Type B pancreatic cell (in vitro differentiated cells): ENCODE measurements around the gene IMPACT. TPM values are rescaled to one million over a fixed set of nuclear protein-coding genes. Genes with fewer than 3 reads are reported as not detected.

ENCODE experiments used
- DNase-seq: peaks from one replicate; pipeline ENCODE4 v3.0.0; 2021; ENCODE audit warnings: mixed read lengths; ENCODE audit not compliant: unreplicated experiment; ENCODE audit errors: extremely low spot score
- H3K27ac Mint-ChIP-seq: 2 replicates; pipeline ENCODE4 v1.8.0; 2021; ENCODE audit warnings: mild to moderate bottlenecking, mixed read lengths
- H3K27me3 Mint-ChIP-seq: 2 replicates; pipeline ENCODE4 v1.8.0; 2021; ENCODE audit warnings: mixed read lengths
- H3K36me3 Mint-ChIP-seq: 2 replicates; pipeline ENCODE4 v1.8.0; 2021; ENCODE audit warnings: mixed read lengths
- H3K4me1 Mint-ChIP-seq: one replicate; pipeline ENCODE4 v1.8.0; 2021; ENCODE audit warnings: mixed read lengths; ENCODE audit not compliant: unreplicated experiment
- H3K4me3 Mint-ChIP-seq: 2 replicates; pipeline ENCODE4 v1.8.0; 2021; ENCODE audit warnings: mild to moderate bottlenecking, mixed read lengths
- H3K9me3 Mint-ChIP-seq: 2 replicates; pipeline ENCODE4 v1.8.0; 2021; ENCODE audit warnings: mixed read lengths
- total RNA-seq: library from RNA; stranded (reverse); gene quantifications from 2 replicates; pipeline ENCODE4 v1.2.1, GENCODE V29; 2021; ENCODE audit warnings: low replicate concordance
- TF ChIP-seq, protein P1 (sequence below): fragments of 200-600 bp; sonication (generic); conservative IDR thresholded peaks from 2 replicates; pipeline ENCODE4 v1.5.0; 2021; ENCODE audit warnings: antibody characterized with exemption, mild to moderate bottlenecking

Gene IMPACT
- total RNA-seq, 1 donor from 2014 or later: 34.3 TPM

DNA sequence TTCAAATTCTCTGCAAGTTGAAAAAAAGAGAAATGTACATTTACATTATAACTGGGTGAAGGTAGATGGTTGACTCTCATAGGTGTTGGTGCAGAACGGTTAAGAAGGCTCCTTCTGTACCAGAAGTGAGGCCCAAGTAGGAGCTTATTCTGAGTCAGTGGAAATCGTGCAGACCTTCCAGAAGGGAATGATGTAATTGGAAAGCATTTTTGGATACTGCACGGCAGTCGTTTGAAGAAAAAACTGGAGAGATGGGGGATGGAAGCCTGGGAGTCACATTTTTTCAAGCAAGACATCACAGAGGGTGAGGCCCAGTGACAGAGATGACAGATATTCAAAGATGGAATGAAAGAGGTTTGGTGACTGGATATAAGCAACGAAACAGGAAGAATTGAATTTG is 73.3 kb downstream of the IMPACT start:
- TF ChIP-seq, protein P1, sequence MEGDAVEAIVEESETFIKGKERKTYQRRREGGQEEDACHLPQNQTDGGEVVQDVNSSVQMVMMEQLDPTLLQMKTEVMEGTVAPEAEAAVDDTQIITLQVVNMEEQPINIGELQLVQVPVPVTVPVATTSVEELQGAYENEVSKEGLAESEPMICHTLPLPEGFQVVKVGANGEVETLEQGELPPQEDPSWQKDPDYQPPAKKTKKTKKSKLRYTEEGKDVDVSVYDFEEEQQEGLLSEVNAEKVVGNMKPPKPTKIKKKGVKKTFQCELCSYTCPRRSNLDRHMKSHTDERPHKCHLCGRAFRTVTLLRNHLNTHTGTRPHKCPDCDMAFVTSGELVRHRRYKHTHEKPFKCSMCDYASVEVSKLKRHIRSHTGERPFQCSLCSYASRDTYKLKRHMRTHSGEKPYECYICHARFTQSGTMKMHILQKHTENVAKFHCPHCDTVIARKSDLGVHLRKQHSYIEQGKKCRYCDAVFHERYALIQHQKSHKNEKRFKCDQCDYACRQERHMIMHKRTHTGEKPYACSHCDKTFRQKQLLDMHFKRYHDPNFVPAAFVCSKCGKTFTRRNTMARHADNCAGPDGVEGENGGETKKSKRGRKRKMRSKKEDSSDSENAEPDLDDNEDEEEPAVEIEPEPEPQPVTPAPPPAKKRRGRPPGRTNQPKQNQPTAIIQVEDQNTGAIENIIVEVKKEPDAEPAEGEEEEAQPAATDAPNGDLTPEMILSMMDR: no peak
- DNase-seq: no peak
- Mint-ChIP-seq H3K9me3 (peaks cover 13% of the 10 kb centered on the region), H3K4me1 (peaks cover 20% of the 10 kb centered on the region), H3K27me3 (no peaks in the 10 kb centered on the region), H3K27ac (peak overlapping the region; percentile 61), H3K36me3 (no peaks in the 10 kb centered on the region), H3K4me3 (peak overlapping the region; percentile 41)

DNA sequence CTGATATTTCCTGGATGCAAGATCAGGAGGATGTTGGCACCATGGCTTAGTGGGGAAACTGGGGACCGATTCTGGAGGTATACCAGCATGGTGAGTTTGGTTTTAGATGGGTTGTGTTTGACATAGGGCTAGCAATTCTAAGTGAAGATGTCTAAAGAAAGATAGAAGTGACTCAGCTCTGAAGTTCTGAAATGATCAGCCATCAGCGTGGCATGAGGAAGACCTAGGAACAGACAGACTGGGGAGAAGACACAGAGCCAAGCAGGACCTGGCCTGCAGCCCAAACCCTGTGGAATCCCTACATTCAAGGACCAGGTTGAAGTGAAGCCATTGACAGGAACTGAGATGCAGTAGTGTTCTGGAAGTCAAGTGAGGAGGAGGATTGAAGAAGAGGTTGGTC is 73.7 kb downstream of the IMPACT start:
- H3K4me3 Mint-ChIP-seq: peak overlapping the region; percentile 41
- peaks cover 20% of the 10 kb centered on the region for H3K4me1 Mint-ChIP-seq
- TF ChIP-seq, protein P1: no peak
- no peak for DNase-seq
- peak overlapping the region; percentile 61 for H3K27ac Mint-ChIP-seq
- peaks cover 13% of the 10 kb centered on the region for H3K9me3 Mint-ChIP-seq
- H3K36me3 Mint-ChIP-seq: no peaks in the 10 kb centered on the region
- no peaks in the 10 kb centered on the region for H3K27me3 Mint-ChIP-seq

DNA sequence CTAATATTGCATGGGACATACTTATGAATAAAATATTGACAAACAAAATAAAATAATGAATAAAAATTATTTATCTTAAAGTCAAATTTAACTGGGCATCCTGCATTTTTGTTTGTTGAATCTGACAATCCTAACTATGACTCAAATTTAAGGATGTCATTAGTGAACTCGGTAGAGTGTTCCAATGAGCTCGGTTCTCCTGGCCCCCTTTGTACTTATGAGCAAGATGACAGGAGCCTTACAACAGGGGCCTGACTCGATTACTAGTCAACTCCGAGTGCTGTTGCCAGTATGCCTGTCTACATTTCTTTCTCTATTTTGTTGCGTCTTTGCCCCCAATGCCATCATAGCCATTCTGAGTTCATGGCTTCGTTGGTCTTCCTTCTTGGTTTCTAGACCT is 74.3 kb downstream of the IMPACT start:
- TF ChIP-seq, protein P1: no peak
- Mint-ChIP-seq H3K36me3 (no peaks in the 10 kb centered on the region), H3K27me3 (no peaks in the 10 kb centered on the region), H3K27ac (no peak overlapping the region), H3K9me3 (peaks cover 13% of the 10 kb centered on the region), H3K4me1 (peaks cover 20% of the 10 kb centered on the region), H3K4me3 (no peak overlapping the region)
- DNase-seq: no peak

DNA sequence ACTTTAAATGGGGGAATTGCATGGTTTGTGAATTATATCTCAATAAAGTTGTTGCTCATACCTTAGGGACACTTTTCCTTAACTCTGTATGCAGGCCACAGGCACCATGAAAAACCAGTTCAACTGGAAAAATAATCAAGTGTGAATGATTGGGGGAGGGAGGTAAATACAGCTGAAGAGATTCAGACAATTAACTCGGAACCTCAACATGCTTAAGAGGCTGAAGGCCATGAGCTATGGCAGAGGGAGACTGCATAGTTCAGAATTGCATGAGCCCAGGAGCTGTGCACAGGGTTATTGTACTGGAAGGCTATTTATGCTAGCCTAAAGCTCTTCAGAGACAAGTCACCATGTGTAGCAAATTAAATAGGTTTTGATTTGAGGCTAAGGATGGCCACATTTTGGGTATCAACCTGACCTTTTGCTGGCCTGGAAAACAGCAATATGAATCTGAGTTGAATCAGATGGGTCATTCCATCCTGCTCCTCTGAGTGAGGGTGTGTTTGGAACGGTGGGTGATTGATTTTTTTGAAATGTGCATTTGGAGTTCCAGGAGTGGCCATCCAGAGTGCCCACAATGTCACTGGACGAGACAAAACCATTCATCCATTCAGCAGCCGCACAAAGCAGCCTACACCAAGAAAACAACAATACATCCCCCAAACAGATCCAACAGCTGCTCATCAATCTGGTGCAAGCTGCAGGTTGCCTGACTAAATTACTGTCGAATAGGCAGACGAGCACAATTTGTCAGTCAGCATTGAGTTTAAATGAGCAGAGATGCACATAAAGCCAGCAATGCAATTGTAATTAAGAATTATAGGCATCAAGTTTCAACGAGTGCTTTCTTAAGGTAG is 76.4 kb downstream of the IMPACT start:
- no peak for DNase-seq
- no peak overlapping the region for H3K27ac Mint-ChIP-seq
- H3K4me1 Mint-ChIP-seq: peaks cover 9% of the 10 kb centered on the region

More for the DNA sequence above, 76.4 kb downstream of the IMPACT start:
- Mint-ChIP-seq H3K36me3 (no peaks in the 10 kb centered on the region), H3K27me3 (no peaks in the 10 kb centered on the region), H3K4me3 (no peak overlapping the region), H3K9me3 (peaks cover 13% of the 10 kb centered on the region)
- TF ChIP-seq, protein P1: no peak

Other genes with a start within 250 kb of the IMPACT start
- gene OSBPL1A, start 28.8 kb upstream of the IMPACT start, total RNA-seq: 29.3 and 42.7 TPM in 2 replicates
- gene HRH4, start 34.0 kb downstream of the IMPACT start, total RNA-seq: 0.24 TPM in 1 of 2 replicates, not detected in the other